Right ventricle myocardium inferior (tissue), 1 donor: Measurements from ENCODE around the gene CD160. TPM values are rescaled to one million over a fixed set of nuclear protein-coding genes. Genes with fewer than 3 reads are reported as not detected.
"Not testable (repeated sequence)": the region's sequence is repeated elsewhere in the genome, so short reads cannot be mapped to it uniquely, and the experiment has no call there.

Experiments
- ATAC-seq: fragments of 200-7000 bp; cut with Tn5 transposase; one replicate; pipeline ENCODE4 v1.9.1; 2020; ENCODE audit warnings: mild to moderate bottlenecking, moderate library complexity
- DNase-seq: peaks from one replicate; pipeline ENCODE4 v3.0.0; 2021; ENCODE audit errors: missing footprints
- intact Hi-C: fragments of 100-400 bp; cut with DNase I; formaldehyde crosslinking; loops from one replicate; pipeline ENCODE4 v1.11.0; 2022
- total RNA-seq: library from RNA; stranded (reverse); fragmentation: NEBNext Ultra II Directional; extraction: Animal tissue kit (Norgen Biotek cat#: 25700); gene quantifications from one replicate; pipeline ENCODE4 v1.2.1, GENCODE V29; 2021
- donor health status: DM: no; HTN: yes; CAD: no; lungs with severe emphysema.

CD160 gene
- total RNA-seq, 1 donor from 2014 or later = not detected

- ATAC-seq (no peak), DNase-seq (no peak)
- intact Hi-C loops = loop anchor here (10.0 kb wide), 1 partner anchor 77 kb away; the partner anchor contains the start of genes POLR3C and RNF115
Observed at GRCh38 chr1:145747398-145748247, 28.3 kb downstream of the CD160 start.

GRCh38 chr1:145750426-145750825, 31.1 kb downstream of the CD160 start:
- intact Hi-C loops = no loop called here
- no peak for ATAC-seq

GRCh38 chr1:145751491-145752037, 32.3 kb downstream of the CD160 start:
- DNase-seq (no peak), ATAC-seq (no peak)
- intact Hi-C loops = no loop called here

More at GRCh38 chr1:145750426-145750825, 31.1 kb downstream of the CD160 start:
- DNase-seq = no peak

- ATAC-seq = no peak
- no peak for DNase-seq
- intact Hi-C loops = no loop called here
Observed at GRCh38 chr1:145757420-145757819, 38.1 kb downstream of the CD160 start.

GRCh38 chr1:145758116-145758515, 38.8 kb downstream of the CD160 start:
- intact Hi-C loops = no loop called here
- ATAC-seq (no peak), DNase-seq (no peak)

GRCh38 chr1:145758575-145758974, 39.3 kb downstream of the CD160 start:
- ATAC-seq = no peak
- intact Hi-C loops = no loop called here
- DNase-seq = no peak

GRCh38 chr1:145759721-145760120, 40.4 kb downstream of the CD160 start:
- ATAC-seq (no peak), DNase-seq (no peak)
- intact Hi-C loops = no loop called here

GRCh38 chr1:145760395-145760949, 41.2 kb downstream of the CD160 start:
- intact Hi-C loops, DNase-seq, ATAC-seq: not testable (repeated sequence)

GRCh38 chr1:145761498-145761897, 42.2 kb downstream of the CD160 start:
- intact Hi-C loops, ATAC-seq, DNase-seq: not testable (repeated sequence)

- ATAC-seq, DNase-seq, intact Hi-C loops: not testable (repeated sequence)
Observed at GRCh38 chr1:145762001-145762400, 42.7 kb downstream of the CD160 start.

- DNase-seq, ATAC-seq: not testable (repeated sequence)
Observed at GRCh38 chr1:145764231-145764940, 45.1 kb downstream of the CD160 start.

GRCh38 chr1:145765127-145765526, 45.8 kb downstream of the CD160 start:
- DNase-seq, ATAC-seq, intact Hi-C loops: not testable (repeated sequence)

More at GRCh38 chr1:145764231-145764940, 45.1 kb downstream of the CD160 start:
- intact Hi-C loops = not testable (repeated sequence)

- ATAC-seq, intact Hi-C loops, DNase-seq: not testable (repeated sequence)
Observed at GRCh38 chr1:145765585-145766360, 46.5 kb downstream of the CD160 start.

- intact Hi-C loops, DNase-seq, ATAC-seq: not testable (repeated sequence)
Observed at GRCh38 chr1:145766926-145767325, 47.6 kb downstream of the CD160 start.

GRCh38 chr1:145768004-145768403, 48.7 kb downstream of the CD160 start:
- peak; percentile 20 for ATAC-seq
- DNase-seq, intact Hi-C loops: not testable (repeated sequence)

GRCh38 chr1:145771056-145771455, 51.8 kb downstream of the CD160 start:
- DNase-seq (no peak), ATAC-seq (no peak)
- intact Hi-C loops = no loop called here

GRCh38 chr1:145773423-145773822, 54.1 kb downstream of the CD160 start:
- intact Hi-C loops = no loop called here
- ATAC-seq (no peak), DNase-seq (no peak)
